Measurements from ENCODE around the gene MAGEA2. TPM values are rescaled to one million over a fixed set of nuclear protein-coding genes. Genes with fewer than 3 reads are reported as not detected.
"Not testable (repeated sequence)": the region's sequence is repeated elsewhere in the genome, so short reads cannot be mapped to it uniquely, and the experiment has no call there.

The MAGEA2 gene, protein sequence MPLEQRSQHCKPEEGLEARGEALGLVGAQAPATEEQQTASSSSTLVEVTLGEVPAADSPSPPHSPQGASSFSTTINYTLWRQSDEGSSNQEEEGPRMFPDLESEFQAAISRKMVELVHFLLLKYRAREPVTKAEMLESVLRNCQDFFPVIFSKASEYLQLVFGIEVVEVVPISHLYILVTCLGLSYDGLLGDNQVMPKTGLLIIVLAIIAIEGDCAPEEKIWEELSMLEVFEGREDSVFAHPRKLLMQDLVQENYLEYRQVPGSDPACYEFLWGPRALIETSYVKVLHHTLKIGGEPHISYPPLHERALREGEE
- not detected for total RNA-seq
- long read RNA-seq, result 0 reads

DNA sequence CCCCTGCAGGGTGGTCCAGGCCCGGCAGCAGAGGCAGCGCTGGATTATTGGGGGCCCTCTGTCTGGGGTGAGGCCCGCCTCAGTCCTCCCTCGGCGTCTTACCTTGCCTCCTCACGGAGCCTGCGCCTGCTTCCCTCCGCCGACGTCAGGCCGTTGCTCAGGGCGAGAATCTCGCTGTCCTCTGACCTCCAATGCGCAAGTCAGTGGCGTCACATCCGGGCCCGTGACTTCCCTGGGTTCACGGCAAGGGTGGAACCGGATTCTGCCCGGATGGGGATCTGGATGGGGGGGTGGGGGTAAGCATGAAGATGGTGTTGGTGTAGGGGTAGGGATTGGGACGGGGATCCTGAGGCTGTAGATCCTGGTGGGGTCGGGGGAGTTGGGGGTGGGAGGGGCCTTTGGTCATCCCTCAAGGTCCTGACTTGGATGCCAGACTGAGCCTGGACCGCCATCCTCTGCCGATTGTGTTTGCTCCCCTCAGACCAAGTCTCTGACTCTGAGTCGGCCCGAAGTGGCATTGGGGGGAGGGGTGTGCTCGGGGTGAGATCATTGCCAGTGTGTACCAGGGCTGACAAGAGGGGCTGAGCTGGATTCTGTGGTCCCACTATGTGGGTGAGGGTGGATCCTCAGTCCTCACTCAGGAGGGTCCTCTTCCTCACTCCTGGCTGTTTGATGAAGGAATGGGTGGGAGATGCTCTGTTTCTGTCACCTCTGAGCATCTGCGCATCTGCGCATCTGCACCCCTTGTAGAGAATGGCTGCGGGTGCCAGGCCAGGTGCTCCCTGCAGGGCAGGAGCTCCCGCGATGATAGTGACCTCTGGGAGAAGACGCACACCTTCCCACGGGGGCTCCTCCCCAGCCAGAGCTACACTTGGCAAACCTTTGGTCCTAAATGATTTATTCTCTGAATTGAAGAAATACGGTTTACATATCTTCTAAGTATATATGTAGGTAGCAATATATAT lies at the start of gene MAGEA2:
Gene MAGEA2 (minus strand): TSS at position 157 of the 965 bp plus-strand sequence. CDS start 2,479 bp downstream, outside the sequence.
- ATAC-seq; intact Hi-C loops (cut with micrococcal nuclease); DNase-seq: not testable (repeated sequence)

DNA sequence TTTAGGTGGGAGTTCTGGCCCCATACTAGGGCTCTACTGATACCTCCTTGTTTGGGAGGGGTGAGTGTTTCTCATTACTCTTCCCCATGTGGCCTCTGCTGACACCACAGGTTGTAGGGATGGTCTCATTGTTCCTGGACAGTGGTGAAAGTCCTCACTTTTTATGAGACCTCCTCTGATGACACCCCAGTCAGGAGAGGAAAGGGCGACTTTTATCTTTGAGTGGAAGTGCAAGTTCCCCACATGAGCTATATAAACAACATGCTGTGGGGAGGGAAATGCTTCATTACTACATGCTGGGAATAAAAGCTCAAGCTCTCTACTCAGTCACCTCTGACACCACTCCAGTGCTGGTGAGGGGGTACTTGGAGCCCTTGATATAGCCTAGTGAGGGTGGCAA lies 45.3 kb upstream of the MAGEA2 start:
- intact Hi-C loops (cut with micrococcal nuclease), result no loop called here
- DNase-seq (no peak), ATAC-seq (no peak)

DNA sequence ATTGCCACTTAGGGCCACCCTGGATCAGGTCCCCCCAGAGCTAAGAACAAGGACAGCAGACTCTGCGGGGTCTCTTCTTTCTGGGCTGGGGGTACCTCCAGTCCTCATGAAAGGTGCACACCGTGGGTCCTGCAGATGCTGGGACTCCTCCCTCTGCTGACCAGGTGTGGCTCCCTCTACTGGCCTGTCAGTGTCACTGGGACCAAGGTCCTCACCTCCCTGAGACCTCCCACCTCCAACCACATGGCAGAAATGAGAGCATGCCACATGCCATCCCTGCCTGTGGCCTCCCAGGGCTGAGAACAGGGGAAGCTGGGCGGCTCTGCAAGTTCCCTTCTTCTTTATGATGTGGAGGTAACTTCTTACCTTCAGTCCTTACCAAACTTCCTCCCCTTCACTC lies 33.4 kb upstream of the MAGEA2 start:
- DNase-seq; ATAC-seq; intact Hi-C loops (cut with micrococcal nuclease): not testable (repeated sequence)

DNA sequence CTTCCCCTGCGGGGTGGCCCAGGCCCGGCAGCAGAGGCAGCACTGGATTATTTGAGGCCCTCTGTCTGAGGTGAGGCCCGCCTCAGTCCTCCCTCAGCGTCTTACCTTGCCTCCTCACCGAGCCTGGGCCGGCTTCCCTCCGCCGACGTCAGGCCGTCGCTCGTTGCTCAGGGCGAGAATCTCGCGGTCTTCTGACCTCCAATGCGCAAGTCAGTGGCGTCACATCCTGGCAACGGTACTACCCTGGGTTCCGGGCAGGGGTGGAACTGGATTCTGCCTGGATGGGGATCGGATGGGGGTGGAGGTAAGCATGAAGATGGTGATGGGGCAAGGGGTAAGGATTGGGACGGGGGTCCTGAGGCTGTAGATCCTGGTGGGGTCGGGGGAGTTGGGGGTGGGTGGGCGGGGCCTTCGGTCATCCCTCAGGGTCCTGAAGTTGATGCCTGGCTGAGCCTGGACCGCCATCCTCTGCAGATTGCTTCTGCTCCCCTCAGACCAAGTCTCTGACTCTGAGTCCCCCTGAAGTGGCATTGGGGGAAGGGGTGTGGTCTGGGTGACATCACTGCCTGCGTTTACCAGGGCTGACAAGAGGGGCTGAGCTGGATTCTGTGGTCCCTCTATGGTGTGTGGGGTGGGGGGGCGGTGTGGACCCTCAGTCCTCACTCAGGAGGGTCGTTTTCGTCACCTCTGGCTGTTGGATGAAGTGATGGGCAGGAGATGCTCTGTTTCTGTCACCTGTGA lies 16.1 kb upstream of the MAGEA2 start, which contains the start of gene MAGEA6:
Gene MAGEA6 (minus strand): TSS at position 141 of the 741 bp plus-strand sequence. CDS start 2,039 bp downstream, outside the sequence.
- intact Hi-C loops (cut with micrococcal nuclease); ATAC-seq; DNase-seq: not testable (repeated sequence)

DNA sequence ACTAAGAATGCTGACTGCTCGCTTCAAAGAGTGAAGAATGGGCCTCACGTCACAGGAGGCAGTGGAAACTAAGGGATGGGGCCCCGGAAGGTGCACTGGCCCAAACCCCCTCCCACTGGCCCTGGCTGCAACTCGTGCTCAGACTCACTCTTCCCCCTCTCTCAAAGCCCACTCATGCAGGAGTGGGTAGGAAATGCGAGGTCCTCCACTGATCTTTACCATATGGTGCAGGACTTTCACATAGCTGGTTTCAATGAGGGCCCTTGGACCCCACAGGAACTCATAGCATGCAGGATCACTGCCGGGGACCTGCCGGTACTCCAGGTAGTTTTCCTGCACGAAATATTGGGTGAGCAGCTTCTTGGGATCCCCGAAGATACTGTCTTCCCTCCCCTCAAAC lies 12.9 kb upstream of the MAGEA2 start:
- ATAC-seq; DNase-seq; intact Hi-C loops (cut with micrococcal nuclease): not testable (repeated sequence)

DNA sequence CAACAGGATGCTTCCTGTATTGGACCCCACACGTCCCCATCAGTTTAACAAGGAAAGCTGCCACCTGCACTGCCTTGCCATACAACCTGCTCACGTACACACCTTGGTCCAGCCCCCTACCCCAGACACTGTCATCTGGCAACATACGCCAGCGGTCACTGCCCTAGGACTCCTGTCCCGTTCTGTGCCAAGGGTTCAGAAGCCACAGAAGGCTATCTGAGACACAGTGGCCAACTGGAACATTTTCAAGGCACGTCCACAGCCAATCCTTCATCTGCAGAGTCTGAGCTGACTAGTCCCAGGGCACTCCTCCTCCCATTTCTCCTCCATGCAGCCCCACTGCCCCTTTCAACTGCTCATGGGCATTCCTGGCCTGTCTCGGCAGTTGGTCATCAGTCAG lies 7.9 kb upstream of the MAGEA2 start:
- ATAC-seq; DNase-seq; intact Hi-C loops (cut with micrococcal nuclease): not testable (repeated sequence)

DNA sequence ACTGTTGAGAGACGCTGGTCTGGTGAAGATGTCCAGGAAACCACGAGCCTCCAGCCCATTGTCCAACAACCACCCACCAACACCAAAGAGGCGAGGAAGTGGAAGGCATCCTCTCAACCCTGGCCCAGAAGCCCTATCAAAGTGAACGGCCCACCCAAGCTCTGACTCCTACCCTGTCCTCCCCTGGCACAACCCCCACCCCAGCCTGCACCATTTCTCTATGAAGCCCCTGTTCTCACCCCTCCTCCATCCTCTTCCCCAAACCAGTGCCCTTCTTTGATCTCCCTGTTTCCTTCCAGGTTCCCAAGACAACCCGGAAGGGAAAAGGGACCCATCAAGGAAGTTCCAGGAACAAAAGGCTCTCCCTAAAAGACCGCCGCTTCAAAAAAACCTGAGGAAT lies 5.9 kb upstream of the MAGEA2 start:
- intact Hi-C loops (cut with micrococcal nuclease); DNase-seq; ATAC-seq: not testable (repeated sequence)

DNA sequence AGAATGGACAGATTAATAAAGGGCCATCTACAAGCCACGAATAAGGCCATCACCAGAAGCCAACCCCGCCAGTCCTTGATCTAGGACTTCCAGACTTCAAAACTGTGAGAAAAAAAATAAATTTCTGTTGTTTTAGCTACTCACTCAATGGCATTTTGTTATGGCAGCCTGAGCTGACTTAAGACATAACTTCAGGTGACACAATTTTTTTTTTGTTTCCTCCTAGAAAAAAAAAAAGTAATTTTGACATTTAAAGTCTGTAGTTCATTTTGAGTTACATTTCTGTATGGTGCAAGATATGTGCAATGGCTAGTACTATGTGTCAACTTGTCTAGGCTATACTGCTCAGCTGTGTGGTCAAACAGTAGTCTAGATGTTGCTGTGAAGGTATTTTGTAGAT lies 5.3 kb upstream of the MAGEA2 start, which contains the start of gene CSAG3:
Gene CSAG3 (plus strand): TSS at position 301 of the 400 bp plus-strand sequence.
- ATAC-seq; intact Hi-C loops (cut with micrococcal nuclease); DNase-seq: not testable (repeated sequence)

DNA sequence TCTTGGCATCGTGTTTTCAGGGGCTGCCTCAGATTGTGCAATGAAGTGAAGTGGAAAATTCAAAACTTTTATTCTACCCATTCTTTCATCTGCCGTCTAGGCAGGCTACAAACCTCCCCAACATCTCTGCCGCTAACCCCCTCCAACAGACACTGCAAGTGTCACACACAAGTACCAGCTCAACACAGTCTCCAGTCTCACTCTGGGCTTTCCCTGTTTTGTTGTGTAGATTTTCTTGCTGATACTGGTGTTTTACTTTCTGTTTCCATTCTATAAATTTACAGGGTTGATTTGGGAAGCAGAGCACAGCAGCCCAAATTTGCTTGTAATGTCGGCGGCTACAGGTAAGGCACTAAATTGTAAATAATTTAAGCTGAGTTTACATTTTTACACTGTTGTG lies 1.2 kb upstream of the MAGEA2 start:
- ATAC-seq; DNase-seq; intact Hi-C loops (cut with micrococcal nuclease): not testable (repeated sequence)

DNA sequence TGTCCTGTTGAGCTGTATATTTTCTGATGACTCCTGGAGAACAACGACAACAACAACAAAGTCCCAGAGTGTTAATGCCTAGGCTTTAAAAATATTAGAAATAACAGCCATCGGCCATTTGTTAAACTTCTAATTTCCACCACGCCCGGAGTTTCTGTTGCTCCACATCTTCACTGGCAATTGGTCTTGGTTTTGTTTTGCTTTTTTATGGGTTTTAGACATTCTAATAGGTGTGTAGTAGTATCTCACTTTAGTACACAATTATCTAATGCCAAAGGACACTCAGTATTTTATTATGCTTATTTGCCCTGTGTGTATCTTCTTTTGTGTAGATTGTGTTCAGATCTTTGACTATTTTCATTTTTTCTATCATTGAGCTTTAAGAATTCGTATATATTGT lies 15.1 kb downstream of the MAGEA2 start:
- intact Hi-C loops (cut with micrococcal nuclease), result no loop called here
- no peak for DNase-seq
- ATAC-seq, result no peak

DNA sequence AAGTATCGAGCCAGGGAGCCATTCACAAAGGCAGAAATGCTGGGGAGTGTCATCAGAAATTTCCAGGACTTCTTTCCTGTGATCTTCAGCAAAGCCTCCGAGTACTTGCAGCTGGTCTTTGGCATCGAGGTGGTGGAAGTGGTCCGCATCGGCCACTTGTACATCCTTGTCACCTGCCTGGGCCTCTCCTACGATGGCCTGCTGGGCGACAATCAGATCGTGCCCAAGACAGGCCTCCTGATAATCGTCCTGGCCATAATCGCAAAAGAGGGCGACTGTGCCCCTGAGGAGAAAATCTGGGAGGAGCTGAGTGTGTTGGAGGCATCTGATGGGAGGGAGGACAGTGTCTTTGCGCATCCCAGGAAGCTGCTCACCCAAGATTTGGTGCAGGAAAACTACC lies 17.1 kb downstream of the MAGEA2 start:
- DNase-seq; intact Hi-C loops (cut with micrococcal nuclease); ATAC-seq: not testable (repeated sequence)

DNA sequence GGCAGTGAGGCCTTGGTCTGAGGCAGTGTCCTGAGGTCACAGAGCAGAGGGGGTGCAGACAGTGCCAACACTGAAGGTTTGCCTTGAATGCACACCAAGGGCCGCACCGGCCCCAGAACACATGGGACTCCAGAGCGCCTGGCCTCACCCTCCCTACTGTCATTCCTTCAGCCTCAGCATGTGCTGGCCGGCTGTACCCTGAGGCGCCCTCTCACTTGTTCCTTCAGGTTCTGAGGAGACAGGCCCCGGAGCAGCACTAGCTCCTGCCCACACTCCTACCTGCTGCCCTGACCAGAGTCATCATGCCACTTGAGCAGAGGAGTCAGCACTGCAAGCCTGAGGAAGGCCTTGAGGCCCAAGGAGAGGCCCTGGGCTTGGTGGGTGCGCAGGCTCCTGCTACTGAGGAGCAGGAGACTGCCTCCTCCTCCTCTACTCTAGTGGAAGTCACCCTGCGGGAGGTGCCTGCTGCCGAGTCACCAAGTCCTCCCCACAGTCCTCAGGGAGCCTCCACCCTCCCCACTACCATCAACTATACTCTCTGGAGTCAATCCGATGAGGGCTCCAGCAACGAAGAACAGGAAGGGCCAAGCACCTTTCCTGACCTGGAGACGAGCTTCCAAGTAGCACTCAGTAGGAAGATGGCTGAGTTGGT lies 17.7 kb downstream of the MAGEA2 start:
- ATAC-seq (no peak), DNase-seq (no peak)
- intact Hi-C loops (cut with micrococcal nuclease), result no loop called here

DNA sequence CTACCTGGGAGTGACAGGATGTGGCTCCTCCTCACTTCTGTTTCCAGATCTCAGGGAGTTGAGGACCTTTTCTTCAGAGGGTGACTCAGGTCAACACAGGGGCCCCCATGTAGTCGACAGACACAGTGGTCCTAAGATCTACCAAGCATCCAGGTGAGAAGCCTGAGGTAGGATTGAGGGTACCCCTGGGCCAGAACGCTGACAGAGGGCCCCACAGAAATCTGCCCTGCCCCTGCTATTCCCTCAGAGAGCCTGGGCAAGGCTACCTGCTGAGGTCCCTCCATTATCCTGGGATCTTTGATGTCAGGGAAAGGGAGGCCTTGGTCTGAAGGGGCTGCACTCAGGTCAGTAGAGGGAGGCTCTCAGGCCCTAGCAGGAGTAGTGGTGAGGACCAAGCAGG lies 18.5 kb downstream of the MAGEA2 start:
- ATAC-seq (no peak), DNase-seq (no peak)
- intact Hi-C loops (cut with micrococcal nuclease), result no loop called here

DNA sequence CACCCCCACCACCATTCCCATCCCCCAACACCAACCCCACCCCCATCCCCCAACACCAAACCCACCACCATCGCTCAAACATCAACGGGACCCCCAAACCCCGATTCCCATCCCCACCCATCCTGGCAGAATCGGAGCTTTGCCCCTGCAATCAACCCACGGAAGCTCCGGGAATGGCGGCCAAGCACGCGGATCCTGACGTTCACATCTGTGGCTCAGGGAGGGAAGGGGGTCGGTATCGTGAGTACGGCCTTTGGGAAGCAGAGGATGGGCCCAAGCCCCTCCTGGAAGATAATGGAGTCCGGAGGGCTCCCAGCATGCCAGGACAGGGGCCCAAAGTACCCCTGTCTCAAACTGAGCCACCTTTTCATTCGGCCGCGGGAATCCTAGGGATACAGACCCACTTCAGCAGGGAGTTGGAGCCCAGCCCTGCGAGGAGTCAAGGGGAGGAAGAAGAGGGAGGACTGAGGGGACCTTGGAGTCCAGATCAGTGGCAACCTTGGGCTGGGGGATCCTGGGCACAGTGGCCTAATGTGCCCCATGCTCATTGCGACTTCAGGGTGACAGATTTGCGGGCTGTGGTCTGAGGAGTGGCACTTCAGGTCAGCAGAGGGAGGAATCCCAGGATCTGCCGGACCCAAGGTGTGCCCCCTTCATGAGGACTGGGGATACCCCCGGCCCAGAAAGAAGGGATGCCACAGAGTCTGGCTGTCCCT lies 19.3 kb downstream of the MAGEA2 start:
- intact Hi-C loops (cut with micrococcal nuclease); DNase-seq; ATAC-seq: not testable (repeated sequence)

DNA sequence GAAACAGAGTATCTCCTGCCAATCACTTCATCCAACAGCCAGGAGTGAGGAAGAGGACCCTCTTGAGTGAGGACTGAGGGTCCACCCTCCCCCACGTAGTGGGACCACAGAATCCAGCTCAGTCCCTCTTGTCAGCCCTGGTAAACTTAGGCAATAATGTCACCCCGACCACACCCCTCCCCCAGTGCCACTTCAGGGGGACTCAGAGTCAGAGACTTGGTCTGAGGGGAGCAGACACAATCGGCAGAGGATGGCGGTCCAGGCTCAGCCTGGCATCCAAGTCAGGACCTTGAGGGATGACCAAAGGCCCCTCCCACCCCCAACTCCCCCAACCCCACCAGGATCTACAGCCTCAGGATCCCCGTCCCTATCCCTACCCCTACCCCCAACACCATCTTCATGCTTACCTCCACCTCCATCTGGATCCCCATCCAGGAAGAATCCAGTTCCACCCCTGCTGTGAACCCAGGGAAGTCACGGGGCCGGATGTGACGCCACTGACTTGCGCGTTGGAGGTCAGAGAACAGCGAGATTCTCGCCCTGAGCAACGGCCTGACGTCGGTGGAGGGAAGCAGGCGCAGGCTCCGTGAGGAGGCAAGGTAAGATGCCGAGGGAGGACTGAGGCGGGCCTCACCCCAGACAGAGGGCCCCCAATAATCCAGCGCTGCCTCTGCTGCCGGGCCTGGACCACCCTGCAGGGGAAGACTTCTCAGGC lies 20.2 kb downstream of the MAGEA2 start, which contains the start of the genes CSAG1 and MAGEA12:
Gene CSAG1 (minus strand): TSS at position 461 of the 715 bp plus-strand sequence. CDS start 1,261 bp downstream, outside the sequence.
Gene MAGEA12 (plus strand): TSS at position 497 of the 715 bp plus-strand sequence. CDS start 2,405 bp downstream, outside the sequence.
- ATAC-seq, result no peak
- no peak for DNase-seq
- intact Hi-C loops (cut with micrococcal nuclease), result no loop called here

DNA sequence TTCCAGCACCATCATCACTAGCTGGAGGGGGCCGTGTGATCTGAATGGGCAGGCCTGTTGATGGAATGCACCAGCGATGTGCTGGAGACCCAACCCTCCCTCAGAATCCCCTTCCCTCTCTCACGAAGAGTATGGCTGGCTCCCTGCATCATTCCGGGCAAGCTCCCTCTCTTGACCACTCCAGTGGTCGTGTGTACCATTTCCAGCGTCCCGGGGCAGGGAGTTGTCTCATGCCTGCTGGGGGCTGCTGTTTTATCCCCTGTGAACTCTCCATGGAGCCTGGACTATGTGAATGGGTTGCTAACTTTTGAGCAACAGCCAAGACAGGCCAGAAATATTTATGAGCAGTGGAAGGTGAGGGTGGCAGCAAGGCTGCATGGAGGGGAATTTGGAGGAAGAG lies 28.2 kb downstream of the MAGEA2 start:
- intact Hi-C loops (cut with micrococcal nuclease), result no loop called here
- DNase-seq, result no peak
- no peak for ATAC-seq
